HG03575 (cell line): Measurements from ENCODE around the gene ROR1.

ENCODE experiments used
- ATAC-seq: cut with Tn5 transposase; IDR thresholded peaks from one replicate; pipeline ENCODE4 v1.9.1; 2021; ENCODE audit not compliant: unreplicated experiment, insufficient number of reproducible peaks, low FRiP score; ENCODE audit errors: extremely low read depth

Gene ROR1

DNA sequence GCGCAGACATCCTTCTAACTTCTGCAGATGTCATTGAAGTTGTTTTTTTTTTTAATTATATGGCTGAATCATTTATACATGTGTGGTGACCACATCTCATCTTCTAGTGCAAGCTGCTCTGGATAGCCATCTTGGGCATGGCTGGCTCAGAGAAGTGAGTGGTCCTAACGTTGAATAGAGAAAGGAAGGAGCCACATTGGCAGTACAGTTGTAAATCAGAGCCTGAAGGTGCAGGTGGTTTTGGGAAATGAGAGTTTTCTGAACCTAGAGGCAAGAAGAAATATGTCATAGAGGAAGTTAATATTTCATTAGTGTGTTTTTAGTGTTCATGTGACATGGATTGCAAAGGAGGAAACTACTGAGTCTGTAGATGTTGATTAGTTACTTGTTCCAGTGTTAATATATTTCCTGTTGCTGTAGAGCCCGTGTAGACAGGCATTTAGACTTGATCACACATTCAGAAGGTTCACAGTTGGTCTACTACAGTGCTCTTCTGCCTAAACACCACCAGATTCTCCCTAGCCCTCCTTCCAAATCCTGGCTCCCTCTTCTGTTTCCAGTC, 163.7 kb downstream of the ROR1 start:
- no peak for ATAC-seq

DNA sequence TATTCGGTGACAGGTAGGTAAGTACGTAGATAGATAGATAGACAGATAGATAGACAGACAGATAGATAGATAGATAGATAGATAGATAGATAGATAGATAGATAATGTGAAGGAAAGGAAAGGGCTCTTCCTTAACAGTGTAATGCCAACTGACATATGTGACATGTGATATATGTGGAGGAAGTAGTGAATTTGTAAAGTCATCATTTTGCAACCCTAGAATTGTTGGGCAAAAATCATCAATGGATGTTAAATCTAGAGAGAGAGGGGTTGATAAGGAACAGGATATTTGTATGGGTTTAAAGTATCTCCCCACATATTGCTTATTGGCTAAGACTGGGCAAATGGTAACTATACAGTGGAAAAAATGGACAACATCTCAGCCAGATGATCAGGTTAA, 166.6 kb downstream of the ROR1 start:
- no peak for ATAC-seq

DNA sequence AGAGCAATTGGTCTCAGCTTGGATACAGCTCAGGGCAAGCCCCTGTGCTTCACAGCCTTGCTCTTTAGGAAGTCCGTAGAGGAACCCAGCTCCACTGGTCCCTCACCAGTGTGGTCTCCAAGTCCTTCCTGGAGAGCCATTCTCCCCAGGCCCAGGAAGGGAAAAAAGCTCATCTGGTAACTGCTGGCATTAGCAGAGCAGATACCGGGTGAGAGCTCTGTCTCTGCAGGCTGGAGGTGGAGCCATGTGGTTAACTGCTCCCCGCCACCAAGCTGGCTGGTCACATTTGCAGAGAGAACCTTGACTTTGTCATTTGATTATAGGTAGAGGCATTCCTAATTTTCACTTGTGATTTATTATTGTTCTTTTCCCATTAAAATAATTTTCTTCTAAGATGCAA, 169.6 kb downstream of the ROR1 start:
- ATAC-seq, result no peak

DNA sequence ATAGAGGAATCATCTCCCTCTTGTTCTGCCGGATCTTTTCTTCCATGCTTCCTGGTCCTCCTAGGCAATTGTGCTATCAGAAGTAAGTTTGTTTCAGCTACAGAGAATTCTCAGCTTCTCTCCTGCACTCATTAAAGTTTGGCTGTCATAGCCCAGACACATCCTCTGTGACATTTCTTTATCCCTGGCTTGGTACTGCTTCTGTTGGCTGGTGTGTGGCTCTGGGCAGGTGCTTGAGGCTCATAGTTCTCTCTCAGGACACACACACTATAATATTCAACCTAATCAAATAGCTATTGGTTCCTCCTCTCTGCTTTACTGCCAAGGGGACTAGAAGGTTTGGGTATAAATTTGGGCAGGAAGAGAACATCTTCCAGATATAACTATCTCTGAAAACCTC, 172.1 kb downstream of the ROR1 start:
- ATAC-seq, result no peak

DNA sequence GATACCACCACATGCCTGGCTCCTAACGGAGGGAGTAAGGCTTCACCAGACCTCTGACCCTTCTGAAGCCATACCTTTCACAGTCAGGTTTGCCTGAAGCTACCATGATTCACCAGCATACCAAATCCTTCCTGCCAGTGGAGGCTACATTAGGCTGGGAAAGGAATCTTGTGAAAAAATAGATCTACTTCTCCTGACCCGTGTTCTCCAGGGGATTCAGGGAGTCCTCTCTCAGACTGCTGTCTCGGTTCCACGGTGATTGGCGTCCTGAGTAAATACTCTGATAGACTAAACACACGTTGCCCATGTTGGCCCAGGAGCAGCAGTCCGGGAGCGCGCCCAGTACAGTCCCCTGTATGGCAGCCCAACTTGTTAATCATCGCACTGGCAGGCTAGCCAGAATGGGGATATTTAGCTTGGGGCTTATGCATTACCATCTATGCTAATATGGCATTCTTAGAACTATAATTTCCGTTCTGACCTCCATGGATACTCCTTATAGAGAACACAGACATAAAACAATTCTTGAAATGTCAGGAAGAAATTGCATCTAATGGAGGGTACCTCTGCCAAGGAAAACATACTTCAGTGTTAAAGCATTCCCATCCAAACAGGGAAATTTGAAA, 173.2 kb downstream of the ROR1 start:
- ATAC-seq, result no peak

DNA sequence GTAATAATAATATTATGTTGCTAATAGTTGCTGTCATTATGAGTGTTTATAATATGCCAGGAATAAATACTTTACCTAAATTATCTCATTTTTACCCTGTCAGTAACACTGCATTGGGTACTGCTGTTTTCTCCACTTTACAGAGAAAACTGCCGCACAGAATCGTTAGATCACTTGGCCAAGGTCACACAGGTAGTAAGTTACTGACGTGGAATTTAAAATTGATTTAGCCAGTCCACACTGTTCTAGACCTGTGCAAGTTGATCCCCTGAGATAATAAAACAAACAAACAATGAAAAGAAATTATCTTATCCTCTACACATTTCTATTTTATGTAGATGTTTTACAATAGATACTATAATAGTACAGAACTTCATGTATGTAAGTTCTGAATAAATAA, 174.1 kb downstream of the ROR1 start:
- ATAC-seq, result no peak

DNA sequence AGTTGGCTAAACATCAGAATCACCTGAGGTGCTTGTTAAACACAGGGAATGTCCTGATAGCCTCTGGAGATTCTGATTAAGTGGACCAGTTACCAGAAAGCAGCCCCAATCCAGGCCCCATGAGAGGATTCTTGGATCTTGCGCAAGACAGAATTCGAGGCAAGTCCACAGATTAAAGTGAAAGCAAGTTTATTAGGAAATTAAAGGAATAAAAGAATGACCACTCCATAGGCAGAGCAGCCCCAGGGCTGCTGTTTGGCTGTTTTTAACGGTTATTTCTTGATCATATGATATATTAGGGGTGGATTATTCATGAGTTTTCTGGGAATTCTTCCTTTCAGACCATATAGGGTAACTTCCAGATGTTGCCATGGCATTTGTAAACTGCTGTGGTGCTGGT, 176.2 kb downstream of the ROR1 start:
- no peak for ATAC-seq

DNA sequence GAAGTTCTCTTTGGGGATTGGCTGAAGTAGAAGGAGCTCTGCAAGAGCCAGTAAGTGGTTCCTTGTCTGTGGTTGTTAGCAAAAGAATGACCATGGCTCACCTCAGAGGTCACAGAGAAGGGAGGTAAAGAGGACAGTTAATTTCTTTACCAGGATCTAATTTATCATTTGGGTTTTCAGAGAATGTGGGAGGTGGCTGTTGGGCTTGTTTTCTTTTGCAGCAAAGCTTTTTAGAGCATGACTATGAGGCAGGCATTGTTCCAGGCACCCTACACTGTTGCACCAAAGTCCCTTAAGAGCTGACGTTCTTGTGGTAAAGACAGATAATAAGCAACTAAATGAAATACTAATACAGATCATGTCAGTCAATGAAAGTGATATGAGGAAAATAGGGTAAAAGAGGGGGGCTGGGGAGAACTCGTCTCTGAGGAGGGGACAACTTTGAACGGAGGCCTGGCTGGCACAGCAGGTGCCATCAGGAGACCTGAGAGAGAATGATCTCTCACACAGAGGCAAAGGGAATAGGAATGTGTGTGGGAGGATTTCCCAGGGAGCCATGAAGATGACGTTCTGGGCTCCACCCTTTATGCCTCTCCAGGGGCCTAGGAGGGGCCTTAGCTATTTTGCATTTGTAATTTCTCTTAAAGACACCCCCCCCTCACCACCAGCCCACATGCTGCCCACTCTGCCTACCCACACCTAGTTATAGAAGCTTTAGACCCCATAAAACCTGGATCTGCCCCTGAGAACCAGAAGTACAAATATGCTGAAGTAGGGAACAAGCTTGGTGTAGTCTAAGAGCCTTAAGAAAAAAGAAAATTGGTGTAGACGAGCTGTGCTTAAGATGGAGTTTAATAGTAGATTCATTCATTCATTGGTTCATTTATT, 177.5 kb downstream of the ROR1 start:
- ATAC-seq, result no peak

DNA sequence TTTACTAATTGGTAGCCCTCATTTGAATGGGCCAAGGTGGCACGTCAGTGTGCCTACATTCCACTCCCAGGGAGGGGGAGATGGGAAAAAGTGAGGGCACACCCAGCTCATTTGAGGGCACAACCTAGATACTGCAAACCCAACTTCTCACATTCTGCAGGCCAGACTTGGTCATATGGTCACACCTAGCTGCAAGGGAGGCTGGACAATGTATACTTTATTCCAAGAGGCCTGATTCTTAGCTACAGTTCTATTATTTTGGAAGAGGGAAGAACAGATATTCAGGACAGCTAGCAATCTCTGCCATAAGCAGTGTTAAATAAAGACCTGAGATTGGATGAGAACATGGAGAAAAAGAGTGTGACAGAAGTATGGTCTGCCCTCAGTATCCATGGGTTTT, 180.4 kb downstream of the ROR1 start:
- ATAC-seq, result no peak

DNA sequence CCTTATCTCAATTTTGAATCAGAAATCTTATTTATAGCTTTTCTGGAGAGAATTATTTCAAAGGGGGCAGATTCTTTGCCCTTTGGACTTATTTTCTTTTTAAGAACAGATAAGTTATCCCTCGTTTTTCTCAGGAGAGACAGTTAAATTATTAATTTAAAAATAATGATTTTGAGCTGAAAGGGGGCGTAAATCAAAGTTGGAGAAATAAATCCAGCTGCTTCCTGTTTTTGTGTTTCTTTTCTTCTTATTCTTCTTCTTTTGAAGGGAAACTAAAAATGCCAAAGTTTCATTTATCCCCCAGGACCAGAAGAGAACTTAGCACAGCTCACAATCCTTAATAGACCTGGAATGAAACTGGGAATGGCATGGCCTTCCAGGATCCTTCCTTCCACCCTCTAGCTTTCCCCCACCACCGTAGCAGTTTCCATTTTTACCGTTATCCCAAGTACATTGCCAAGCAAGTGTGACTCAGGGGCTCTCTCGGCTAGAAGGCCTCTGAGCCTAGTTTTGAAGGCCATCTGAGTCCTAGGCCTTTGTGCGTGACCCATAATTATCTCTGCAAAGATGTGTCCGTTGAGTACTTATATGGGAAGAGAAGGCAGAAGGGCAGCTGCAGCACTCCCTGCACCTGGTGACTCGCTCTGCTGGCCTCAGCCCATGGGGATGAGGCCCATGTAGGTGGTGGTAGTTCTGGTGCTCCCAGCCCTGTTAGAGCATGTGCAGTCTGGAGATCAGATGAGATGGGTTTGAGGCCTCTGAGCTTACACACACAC, 181.7 kb downstream of the ROR1 start:
- no peak for ATAC-seq

DNA sequence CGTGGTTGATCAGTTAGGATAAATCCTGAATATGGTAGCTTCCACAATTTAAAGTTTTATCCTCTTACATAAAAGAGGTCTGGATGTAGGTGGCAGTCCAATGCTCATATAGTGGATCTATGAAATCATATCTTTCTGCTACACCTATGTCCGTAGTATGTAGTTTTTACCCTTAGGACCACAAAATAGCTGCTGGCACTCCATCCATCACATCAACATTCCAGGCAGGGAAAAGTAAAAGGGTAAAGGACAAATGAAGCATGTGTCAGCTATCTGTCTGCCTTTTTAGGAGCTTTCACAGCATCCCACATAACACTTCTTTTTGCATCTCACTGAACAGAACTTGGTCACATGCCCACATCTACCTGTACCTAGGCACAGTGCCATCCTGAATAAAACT, 184.7 kb downstream of the ROR1 start:
- ATAC-seq, result no peak

DNA sequence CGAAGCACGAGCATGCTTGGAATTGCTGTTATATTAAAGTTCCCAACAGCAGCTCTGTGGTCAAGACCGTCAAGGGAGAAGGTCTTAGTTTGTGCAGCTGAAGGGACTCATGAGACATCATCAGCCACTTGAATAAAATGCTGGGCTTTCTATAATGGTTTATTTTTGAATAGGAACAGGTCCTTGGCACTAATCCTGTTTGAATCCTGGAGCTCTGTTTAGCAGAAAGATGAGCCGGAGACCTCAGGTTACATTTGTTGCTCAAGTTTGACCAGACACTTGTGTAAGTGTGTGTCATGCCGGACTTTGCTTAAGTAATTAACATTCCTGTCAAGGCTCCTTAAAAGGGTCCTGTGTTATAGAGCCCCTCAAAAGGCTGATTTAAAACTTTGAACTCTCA, 186.5 kb downstream of the ROR1 start:
- ATAC-seq, result no peak

DNA sequence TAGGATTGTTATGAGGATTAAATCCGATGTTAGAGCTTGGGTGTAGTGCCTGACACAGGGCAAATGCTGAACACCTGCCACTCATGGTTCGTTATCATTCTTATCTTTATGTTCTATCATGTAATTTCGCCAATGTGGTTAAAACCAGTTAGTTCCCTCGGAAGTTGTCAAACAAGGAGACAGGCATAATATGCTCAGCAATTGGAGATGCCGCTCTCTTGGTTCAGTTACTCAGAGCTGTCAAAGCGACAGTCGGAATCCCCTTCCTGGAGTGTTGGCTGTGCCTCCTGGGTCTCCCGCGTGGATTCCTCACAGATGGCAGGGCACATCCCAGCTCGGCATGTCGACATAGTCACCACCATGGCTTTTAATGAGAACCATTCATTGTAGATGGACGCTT, 192.2 kb downstream of the ROR1 start:
- ATAC-seq, result no peak

DNA sequence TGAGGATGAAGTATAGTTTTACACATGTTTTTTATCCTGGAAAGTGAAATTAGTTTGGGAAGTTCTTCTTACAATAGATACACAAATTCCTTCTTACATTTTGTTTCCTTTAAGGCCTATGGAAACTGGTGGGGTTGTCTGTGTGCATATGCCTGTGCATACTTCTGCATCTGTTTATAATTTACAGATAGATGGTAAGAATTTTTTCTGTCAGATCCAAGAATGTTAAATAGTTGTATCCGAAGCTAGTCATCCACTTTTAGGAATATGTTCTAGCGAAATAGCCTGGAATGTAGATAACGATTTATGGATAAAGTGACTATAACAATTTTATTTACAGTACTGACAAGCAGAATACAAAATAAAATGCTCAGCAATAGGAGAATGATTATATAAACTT, 194.1 kb downstream of the ROR1 start:
- no peak for ATAC-seq

DNA sequence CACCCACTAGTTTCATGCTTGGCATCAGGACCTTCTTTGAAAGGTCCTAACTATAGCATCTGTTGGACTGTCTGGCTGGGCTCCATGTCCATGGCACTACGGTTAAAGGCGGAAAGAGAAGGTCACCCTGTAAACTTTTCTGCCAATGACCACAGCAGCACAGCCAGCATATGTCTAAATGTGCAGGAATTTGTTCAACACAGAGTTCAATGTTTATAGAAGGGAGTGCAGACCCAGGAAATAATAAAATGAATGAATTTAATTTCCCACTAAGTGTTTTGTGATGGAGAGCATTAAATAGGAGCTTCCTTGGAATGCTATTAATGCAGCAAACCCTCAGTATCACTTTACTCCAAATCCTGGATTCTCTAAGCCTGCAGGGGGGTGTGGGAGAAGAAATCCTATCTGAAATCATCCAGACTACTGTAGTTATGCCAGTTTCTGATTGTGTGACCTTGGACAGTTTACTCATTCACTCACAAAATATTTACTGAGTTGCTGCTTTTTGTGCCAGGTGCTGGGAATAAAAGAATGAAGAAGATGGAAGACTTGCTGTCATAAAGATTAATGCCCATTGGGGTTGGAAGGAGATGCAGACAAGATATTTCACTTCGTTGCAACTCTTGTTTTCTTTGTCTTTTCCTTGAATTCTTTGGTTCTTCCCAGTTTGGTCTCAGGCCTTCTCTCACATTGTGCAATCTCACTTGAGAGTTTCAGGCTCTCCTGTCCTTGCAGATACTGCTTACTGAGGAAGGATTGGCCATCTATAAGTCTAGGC, 195.0 kb downstream of the ROR1 start:
- no peak for ATAC-seq

DNA sequence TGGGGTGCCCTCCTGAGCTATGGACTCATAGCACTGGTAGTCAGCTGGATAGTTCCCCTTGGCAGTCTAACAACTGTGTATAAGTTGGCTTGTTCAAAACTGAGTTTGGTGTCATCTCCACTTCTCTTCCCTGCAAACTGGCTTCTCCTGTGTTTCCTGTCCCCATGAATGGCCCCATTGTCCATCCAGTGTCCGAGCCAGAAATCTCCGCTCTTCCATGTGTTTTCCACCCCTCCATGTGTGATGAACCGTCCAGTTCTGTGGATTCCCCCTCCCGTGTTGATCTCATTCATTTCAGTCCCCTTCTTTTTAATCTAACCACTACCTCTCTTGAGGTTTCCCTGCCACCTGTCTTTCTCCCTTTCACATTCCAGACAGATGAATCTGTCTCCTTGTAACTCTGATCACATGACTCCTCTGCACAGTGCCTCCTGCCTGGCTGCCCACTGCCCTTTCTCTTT, 195.7 kb downstream of the ROR1 start:
- ATAC-seq, result no peak

DNA sequence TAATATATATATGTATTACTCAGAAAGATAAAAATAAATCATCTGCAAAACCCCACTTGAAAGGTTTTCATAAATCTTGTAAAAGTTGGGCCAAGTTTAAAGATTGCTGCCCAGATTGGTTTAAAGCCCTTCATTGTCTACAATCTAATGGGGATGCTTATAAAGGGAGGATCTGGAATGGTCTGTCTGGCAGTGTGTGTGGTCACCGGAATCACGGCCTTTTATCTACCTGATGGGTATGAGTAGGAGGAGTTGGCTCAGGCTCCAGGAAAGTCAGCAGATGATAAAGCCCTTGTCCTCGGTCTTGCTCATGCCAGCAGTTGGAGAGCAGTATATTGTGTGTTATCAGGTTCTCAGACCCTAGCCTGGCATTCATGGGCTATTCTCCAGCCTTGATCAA, 197.7 kb downstream of the ROR1 start:
- ATAC-seq, result no peak

DNA sequence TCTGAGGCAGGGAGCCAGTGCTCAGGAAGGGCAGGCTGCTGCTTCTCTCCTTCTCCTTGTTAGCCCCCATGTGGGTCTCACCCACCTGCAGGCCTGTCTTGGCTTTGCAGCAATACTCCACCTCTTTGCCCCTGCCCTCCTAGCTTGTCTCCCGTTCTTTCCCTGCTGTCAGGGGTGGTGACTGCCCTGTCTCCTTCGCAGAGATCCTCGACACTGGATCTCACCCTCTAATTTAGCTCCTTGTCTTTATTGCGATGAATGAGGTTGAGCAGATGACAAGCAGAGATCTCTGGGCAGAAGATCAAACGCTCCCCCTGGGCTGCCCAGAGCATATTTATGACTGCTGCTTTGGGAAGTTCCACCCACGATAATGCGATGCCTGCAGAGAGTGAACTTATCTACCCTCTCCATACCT, 199.2 kb downstream of the ROR1 start:
- no peak for ATAC-seq

DNA sequence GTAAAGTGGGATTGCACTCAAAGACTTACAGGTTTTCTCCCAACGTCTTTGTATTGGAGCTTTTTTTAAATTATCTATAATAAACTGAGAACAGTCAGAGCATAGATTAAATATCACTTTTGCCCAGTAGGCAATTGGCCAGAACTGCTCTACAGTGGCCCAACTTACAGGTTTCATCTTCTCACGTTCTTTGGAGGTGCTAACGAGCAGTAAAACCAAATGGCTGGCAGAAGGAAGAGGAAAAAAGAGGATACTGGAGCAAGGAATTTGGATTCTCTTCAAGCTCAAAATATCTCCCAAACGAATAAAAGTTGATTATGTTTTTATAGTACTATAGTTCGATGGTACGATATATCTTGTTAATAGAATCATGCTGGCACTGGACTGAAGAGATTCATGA, 201.1 kb downstream of the ROR1 start:
- no peak for ATAC-seq
